Omental fat pad (tissue), 4 donors: ENCODE results near the gene ASTE1. TPM values are rescaled to one million over a fixed set of nuclear protein-coding genes. Genes with fewer than 3 reads are reported as not detected.

Source experiments
- ATAC-seq: fragments of 150-250 bp; one replicate; pipeline ENCODE4 v1.9.1; 2016; ENCODE audit warnings: mild to moderate bottlenecking, moderate library complexity; ENCODE audit not compliant: low FRiP score
- DNase-seq: peaks from one replicate; pipeline ENCODE4 v3.0.0-alpha.2; 2019; ENCODE audit warnings: low spot score
- CTCF ChIP-seq, 3 donors: fragments of 450-650 bp; IDR thresholded peaks; one replicate each; pipeline ENCODE4 v1.5.1; 2016 to 2017; ENCODE audit warnings: antibody characterized with exemption in 3 of 3, mild to moderate bottlenecking in 3 of 3, moderate library complexity in 2 of 3
- total RNA-seq, 4 donors: library from RNA; depleted of rRNA; stranded (reverse); fragments of >200 nt; gene quantifications; one replicate each; pipeline ENCODE4 v1.1.0, GENCODE V29; 2016

Gene ASTE1
- total RNA-seq, 4 donors from 2014 or later, result 3.7 to 7.6 (median 5.7) TPM

DNA sequence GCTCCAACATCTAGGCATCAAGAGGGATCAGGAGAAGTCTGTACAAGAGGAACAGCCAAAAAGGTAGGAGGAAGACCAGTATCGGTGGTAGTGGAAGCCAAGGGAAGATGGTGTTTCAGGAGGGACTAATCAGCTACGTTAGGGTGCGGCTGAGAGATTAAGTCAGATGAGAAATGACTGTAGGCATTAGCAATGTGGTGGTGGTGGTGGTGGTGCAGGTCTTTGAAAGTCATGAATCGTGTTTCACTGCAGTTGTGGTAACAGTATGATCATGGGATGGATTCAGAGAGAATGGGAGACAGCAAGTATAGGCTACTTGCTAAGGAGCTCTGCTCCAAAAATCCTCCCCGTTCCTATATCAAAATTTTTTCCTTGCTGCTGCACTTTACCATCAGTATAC lies 35.5 kb downstream of the ASTE1 start:
- ATAC-seq (no peak), DNase-seq (no peak)
- no peak for TF ChIP-seq CTCF (IDR thresholded peaks at IDR 0.05)

DNA sequence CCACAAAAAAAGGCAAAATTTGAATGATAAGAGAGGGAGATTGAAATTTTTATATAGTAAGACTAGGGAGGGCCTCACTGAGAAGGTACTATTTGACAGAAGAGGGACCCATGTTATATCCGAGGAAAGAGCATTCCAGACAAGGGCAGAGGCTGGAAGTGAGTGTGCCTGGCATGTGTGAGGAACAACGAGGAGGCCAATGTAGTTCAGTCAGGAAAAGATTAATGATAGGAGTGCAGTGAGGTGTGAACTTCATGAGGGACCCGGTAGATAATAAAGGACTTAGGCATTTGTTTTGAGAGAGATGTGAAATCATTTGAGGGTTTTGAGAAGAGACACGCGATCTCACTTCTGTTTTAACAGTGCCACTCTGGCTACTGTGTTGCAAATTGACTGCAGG lies 36.3 kb downstream of the ASTE1 start:
- DNase-seq (no peak), ATAC-seq (no peak)
- TF ChIP-seq CTCF (IDR thresholded peaks at IDR 0.05), result no peak

GRCh38 chr3:130981469-130981868 lies 45.2 kb downstream of the ASTE1 start:
- no peak for TF ChIP-seq CTCF (IDR thresholded peaks at IDR 0.05)
- DNase-seq (no peak), ATAC-seq (no peak)

DNA sequence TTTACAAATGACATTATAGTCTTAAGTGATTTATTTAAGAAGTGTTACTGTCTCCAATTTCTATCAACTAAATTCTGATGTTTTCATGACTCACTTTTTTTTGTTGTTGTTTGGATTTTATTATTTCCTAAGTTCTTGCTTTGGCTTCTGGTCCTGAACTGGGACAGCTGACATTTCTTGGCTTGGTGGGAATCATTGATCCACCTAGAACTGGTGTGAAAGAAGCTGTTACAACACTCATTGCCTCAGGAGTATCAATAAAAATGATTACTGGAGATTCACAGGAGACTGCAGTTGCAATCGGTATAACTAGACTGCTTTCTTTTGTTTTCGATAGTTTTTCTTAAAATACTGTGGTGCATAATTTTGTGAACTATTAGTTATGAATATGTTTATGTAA lies 47.5 kb downstream of the ASTE1 start:
- ATAC-seq (no peak), DNase-seq (no peak)
- no peak for TF ChIP-seq CTCF (IDR thresholded peaks at IDR 0.05)

- no peak for TF ChIP-seq CTCF (IDR thresholded peaks at IDR 0.05)
- ATAC-seq (no peak), DNase-seq (no peak)
These were observed 49.9 kb downstream of the ASTE1 start for GRCh38 chr3:130976706-130977105.

- DNase-seq, result no peak
- ATAC-seq, result no peak
- TF ChIP-seq CTCF (IDR thresholded peaks at IDR 0.05), result no peak
These were observed 51.4 kb downstream of the ASTE1 start for GRCh38 chr3:130975251-130975650.

DNA sequence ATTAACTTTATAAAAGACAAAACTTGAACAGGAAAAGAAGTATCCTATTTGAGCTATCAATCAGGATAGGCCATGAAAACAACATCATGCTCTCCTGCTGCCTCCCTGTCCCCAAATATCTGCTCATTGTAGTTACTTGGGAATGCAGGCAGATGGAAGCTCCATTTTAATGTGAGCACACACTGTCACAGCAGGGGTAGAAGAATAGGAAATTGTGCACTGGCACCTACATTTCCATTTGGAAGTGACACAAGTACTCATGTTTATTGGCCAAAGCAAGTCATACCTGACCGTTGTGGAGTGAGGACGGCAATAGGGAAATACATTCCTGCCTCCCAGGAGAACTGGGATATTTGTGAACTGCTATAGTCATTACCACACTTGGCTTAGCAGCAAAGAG lies 52.4 kb downstream of the ASTE1 start:
- no peak for DNase-seq
- TF ChIP-seq CTCF (IDR thresholded peaks at IDR 0.05), result no peak
- ATAC-seq, result no peak
